ENCODE data around the gene INCENP. TPM values are rescaled to one million over a fixed set of nuclear protein-coding genes. Genes with fewer than 3 reads are reported as not detected.
"Not testable (repeated sequence)": the region's sequence is repeated elsewhere in the genome, so short reads cannot be mapped to it uniquely, and the experiment has no call there.

INCENP gene
- total RNA-seq, 2 donors from 2014 or later = 10.3 to 33.7 TPM

DNA sequence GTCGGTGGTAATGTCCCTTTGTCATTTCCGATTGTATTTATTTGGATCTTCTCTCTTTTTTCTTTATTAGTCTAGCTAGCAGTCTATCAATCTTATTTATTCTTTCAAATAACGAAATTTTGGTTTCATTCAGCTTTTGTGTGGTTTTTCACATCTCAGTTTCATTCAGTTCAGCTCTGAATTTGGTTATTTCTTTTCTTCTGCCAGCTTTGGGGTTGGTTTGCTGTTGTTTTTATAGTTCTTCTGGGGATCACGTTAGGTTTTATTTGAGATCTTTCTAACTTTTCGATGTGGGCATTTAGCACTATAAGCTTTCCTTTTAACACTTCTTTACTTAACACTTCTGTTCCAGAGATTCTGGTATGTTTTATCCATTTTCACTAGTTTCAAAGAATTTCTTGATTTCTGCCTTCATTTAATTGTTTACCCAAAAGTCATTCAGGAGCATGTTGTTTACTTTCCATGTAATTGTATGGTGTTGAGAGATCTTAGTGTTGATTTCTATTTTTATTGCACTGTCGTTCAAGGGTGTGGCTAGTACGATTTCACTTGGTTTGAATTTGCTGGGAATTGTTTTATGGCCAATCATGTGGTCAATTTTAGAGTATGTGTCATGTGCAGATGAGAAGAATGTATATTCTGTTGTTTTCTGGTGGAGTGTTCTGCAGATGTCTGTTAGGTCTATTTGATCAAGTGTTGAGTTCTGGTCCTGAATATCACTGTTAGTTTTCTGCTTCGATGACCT, 58.5 kb downstream of the INCENP start:
- intact Hi-C loops (cut with DNase I) = no loop called here
- H3K36me3 ChIP-seq = no peaks in the 10 kb centered on the region
- no peak overlapping the region for H3K4me3 ChIP-seq
- TF ChIP-seq POLR2A (IDR thresholded peaks at IDR 0.05) (no peak), POLR2AphosphoS5 (IDR thresholded peaks at IDR 0.05) (no peak)
- TF ChIP-seq, protein P1, sequence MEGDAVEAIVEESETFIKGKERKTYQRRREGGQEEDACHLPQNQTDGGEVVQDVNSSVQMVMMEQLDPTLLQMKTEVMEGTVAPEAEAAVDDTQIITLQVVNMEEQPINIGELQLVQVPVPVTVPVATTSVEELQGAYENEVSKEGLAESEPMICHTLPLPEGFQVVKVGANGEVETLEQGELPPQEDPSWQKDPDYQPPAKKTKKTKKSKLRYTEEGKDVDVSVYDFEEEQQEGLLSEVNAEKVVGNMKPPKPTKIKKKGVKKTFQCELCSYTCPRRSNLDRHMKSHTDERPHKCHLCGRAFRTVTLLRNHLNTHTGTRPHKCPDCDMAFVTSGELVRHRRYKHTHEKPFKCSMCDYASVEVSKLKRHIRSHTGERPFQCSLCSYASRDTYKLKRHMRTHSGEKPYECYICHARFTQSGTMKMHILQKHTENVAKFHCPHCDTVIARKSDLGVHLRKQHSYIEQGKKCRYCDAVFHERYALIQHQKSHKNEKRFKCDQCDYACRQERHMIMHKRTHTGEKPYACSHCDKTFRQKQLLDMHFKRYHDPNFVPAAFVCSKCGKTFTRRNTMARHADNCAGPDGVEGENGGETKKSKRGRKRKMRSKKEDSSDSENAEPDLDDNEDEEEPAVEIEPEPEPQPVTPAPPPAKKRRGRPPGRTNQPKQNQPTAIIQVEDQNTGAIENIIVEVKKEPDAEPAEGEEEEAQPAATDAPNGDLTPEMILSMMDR (IDR thresholded peaks at IDR 0.05) = no peak
- WGBS = 57% methylated on average over 8 of the region's 8 CpGs
- H3K9me3 ChIP-seq = no peaks in the 10 kb centered on the region
- DNase-seq (ENCODE audit: low spot score) = no peak
- no peaks in the 10 kb centered on the region for H3K27me3 ChIP-seq (replicated peaks; ENCODE audit: insufficient read depth)
- H3K27ac ChIP-seq = no peak overlapping the region
- H3K4me1 ChIP-seq (replicated peaks) = no peaks in the 10 kb centered on the region

DNA sequence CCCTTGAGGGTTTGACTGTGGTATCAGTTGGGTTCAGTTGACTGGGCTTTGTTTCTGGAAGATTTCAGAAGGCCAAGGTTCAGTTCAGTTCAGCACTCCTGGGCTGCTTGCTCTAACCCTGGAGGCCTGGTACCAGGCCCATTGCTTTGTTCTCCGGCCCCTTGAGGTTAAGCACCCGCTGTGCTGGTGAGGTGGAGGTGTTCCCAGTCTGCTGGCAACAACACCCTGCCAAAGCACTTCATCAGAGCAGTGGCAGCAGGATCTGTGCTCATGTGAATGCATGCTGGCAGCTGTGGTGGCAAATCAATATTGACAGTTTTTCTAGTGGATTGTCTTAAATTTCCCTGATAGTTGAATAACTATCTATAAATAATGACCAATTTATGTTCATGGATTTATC, 62.4 kb downstream of the INCENP start:
- no peak for DNase-seq (ENCODE audit: low spot score)
- TF ChIP-seq POLR2AphosphoS5 (IDR thresholded peaks at IDR 0.05) (no peak), POLR2A (IDR thresholded peaks at IDR 0.05) (no peak)
- TF ChIP-seq, protein P1 (IDR thresholded peaks at IDR 0.05) = no peak
- H3K4me3 ChIP-seq = no peak overlapping the region
- WGBS = 74% methylated on average over 2 of the region's 2 CpGs
- H3K9me3 ChIP-seq = no peaks in the 10 kb centered on the region
- H3K4me1 ChIP-seq (replicated peaks) = no peaks in the 10 kb centered on the region
- H3K36me3 ChIP-seq = no peaks in the 10 kb centered on the region
- H3K27ac ChIP-seq = no peak overlapping the region
- intact Hi-C loops (cut with DNase I) = no loop called here
- peaks cover 5% of the 10 kb centered on the region for H3K27me3 ChIP-seq (replicated peaks; ENCODE audit: insufficient read depth)

DNA sequence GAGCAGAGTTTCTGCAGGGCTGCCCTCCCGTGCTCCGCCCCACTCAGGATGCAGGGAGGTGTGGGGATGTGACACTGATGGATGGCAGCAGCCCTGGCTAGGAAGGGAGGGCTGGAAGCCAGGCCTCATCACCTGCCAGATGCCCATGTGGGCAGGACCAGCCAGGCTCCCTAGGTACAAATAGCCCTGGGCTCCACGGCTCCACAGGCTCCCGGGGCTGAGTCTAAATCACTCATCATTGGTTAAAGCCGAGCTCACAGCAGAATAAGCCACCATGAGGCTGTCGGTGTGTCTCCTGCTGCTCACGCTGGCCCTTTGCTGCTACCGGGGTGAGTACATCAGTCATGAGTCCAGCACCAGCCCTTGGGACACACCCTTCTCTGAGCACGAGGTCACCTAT, 66.2 kb downstream of the INCENP start, which contains the start of gene SCGB1D1:
TSS of gene SCGB1D1 (plus strand) at position 206 of the 400 bp plus-strand sequence. CDS start at position 275, 69 bp downstream.
- no peaks in the 10 kb centered on the region for H3K36me3 ChIP-seq
- WGBS = 46% methylated on average over 8 of the region's 9 CpGs
- intact Hi-C loops (cut with DNase I) = no loop called here
- peaks cover 8% of the 10 kb centered on the region for H3K27me3 ChIP-seq (replicated peaks; ENCODE audit: insufficient read depth)
- H3K9me3 ChIP-seq = no peaks in the 10 kb centered on the region
- DNase-seq (ENCODE audit: low spot score) = no peak
- TF ChIP-seq, protein P1 (IDR thresholded peaks at IDR 0.05) = no peak
- no peak for TF ChIP-seq POLR2A (IDR thresholded peaks at IDR 0.05)
- TF ChIP-seq POLR2AphosphoS5 (IDR thresholded peaks at IDR 0.05) = no peak
- no peak within 1 kb of the TSS for H3K4me3 ChIP-seq
- H3K27ac ChIP-seq = no peak within 1 kb of the TSS
- H3K4me1 ChIP-seq (replicated peaks) = no peaks in the 10 kb centered on the region

DNA sequence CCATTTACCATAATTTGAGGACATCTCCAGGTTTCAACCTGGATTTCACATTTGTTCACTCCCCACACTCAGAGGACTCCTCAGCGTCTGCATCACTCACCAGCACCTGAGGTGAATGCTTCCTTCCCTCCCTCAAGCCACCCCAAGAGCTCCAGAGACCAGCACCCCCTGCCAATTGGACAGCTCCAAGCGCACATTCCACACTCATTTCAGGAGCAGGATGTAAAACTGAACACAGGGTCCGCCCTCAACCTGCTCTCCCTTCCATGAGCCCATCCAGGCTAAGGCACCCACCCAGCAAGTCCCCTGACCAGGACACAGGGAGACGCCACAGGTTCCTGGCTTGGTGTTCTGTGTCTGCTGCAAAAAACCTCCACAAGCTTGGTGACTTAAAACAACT, 70.1 kb downstream of the INCENP start:
- Histone ChIP-seq H3K4me3 (no peak overlapping the region), H3K9me3 (no peaks in the 10 kb centered on the region), H3K4me1 (replicated peaks) (no peaks in the 10 kb centered on the region), H3K36me3 (no peaks in the 10 kb centered on the region), H3K27ac (no peak overlapping the region), H3K27me3 (replicated peaks; ENCODE audit: insufficient read depth) (peaks cover 8% of the 10 kb centered on the region)
- DNase-seq (ENCODE audit: low spot score) = no peak
- 59% methylated on average over 4 of the region's 4 CpGs for WGBS
- intact Hi-C loops (cut with DNase I) = no loop called here
- TF ChIP-seq POLR2A (IDR thresholded peaks at IDR 0.05) (no peak), POLR2AphosphoS5 (IDR thresholded peaks at IDR 0.05) (no peak)

DNA sequence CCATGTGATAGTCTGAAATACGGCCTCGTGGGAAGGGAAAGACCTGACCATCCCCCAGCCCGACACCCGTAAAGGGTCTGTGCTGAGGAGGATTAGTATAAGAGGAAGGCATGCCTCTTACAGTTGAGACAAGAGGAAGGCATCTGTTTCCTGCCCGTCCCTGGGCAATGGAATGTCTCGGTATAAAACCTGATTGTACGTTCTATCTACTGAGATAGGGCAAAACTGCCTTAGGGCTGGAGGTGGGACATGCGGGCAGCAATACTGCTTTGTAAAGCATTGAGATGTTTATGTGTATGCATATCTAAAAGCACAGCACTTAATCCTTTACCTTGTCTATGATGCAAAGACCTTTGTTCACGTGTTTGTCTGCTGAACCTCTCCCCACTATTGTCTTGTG, 71.2 kb downstream of the INCENP start:
- H3K36me3 ChIP-seq; H3K27ac ChIP-seq; H3K4me3 ChIP-seq; H3K4me1 ChIP-seq (replicated peaks); DNase-seq (ENCODE audit: low spot score); H3K9me3 ChIP-seq; H3K27me3 ChIP-seq (replicated peaks; ENCODE audit: insufficient read depth); intact Hi-C loops (cut with DNase I): not testable (repeated sequence)
- 6% methylated on average over 4 of the region's 9 CpGs for WGBS

DNA sequence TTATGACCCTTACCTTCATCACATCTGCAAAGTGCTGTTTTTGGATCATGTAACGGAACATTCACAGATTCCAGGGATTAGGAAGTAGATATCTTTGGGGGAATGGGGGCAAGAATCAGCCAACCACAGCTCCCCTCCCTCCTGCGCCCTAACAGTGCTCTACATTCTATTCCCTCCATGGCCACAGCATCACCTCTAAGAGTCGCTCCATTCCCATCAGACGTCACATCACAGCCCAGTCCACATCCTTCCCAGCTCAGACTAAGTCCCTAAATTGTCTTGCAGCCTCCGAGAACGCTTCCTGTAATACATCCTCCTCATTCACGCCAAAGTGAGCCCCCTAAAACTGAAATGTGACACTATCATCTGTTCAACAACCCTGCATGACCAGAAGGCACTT, 72.1 kb downstream of the INCENP start:
- H3K4me3 ChIP-seq = no peak overlapping the region
- 50% methylated on average over 7 of the region's 7 CpGs for WGBS
- TF ChIP-seq, protein P1 (IDR thresholded peaks at IDR 0.05) = no peak
- TF ChIP-seq POLR2AphosphoS5 (IDR thresholded peaks at IDR 0.05) = no peak
- TF ChIP-seq POLR2A (IDR thresholded peaks at IDR 0.05) = no peak
- no peaks in the 10 kb centered on the region for H3K9me3 ChIP-seq
- H3K27ac ChIP-seq = no peak overlapping the region
- H3K4me1 ChIP-seq (replicated peaks) = no peaks in the 10 kb centered on the region
- intact Hi-C loops (cut with DNase I) = no loop called here
- no peak for DNase-seq (ENCODE audit: low spot score)
- peaks cover 3% of the 10 kb centered on the region for H3K27me3 ChIP-seq (replicated peaks; ENCODE audit: insufficient read depth)
- no peaks in the 10 kb centered on the region for H3K36me3 ChIP-seq

DNA sequence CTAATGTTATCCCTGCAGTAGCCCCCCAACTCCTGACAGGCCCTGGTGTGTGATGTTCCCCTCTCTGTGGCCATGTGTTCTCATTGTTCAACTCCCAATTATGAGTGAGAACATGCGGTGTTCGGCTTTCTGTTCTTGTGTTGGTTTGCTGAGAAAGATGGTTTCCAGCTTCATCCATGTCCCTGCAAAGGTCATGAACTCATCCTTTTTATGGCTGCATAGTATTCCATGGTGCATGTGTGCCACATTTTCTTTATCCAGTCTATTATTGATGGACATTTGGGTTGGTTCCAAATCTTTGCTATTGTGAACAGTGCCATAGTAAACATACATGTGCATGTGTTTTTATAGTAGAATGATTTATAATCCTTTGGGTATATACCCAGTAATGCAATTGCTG, 73.6 kb downstream of the INCENP start:
- H3K9me3 ChIP-seq; DNase-seq (ENCODE audit: low spot score); intact Hi-C loops (cut with DNase I); H3K36me3 ChIP-seq; H3K27ac ChIP-seq; H3K4me3 ChIP-seq; H3K27me3 ChIP-seq (replicated peaks; ENCODE audit: insufficient read depth); H3K4me1 ChIP-seq (replicated peaks): not testable (repeated sequence)
- WGBS = 100% methylated on average over 2 of the region's 2 CpGs
